PC-3 (cell line): ENCODE measurements around the gene TYMS. TPM values are rescaled to one million over a fixed set of nuclear protein-coding genes. Genes with fewer than 3 reads are reported as not detected.

Experiments used
- ATAC-seq: fragments of 200-7000 bp; cut with Tn5 transposase; 2 replicates; pipeline ENCODE4 v1.9.1; 2020; ENCODE audit warnings: mild to moderate bottlenecking, moderate library complexity
- BruUV-seq: library from RNA; stranded (reverse); fragments of 400-500 nt; replicated peaks from 2 replicates; lab custom pipeline; 2021; lab: Mats Ljungman, UMichigan
- CTCF ChIA-PET: fragments of 300-600 bp; sonication (Branson Sonifier 250); formaldehyde crosslinking; loops from one replicate; lab custom pipeline; 2022; ENCODE audit warnings: antibody characterized with exemption; lab: Charles Lee
- POLR2A ChIA-PET: fragments of 300-600 bp; sonication (Branson Sonifier 250); formaldehyde crosslinking; loops from one replicate; lab custom pipeline; 2022; ENCODE audit warnings: antibody characterized with exemption; ENCODE audit not compliant: unreplicated experiment; lab: Charles Lee
- DNase-seq: peaks from one replicate; pipeline ENCODE4 v3.0.0-alpha.2; 2015
- H2AFZ ChIP-seq: fragments of 300-600 bp; sonication (generic); 2 replicates; pipeline ENCODE4 v1.6.0; 2016; ENCODE audit warnings: antibody characterized with exemption, low read length
- H3F3A ChIP-seq: fragments of 300-600 bp; sonication (generic); one replicate; pipeline ENCODE4 v1.6.0; 2017; ENCODE audit warnings: antibody characterized with exemption, low read length, control low read depth, mild to moderate bottlenecking; ENCODE audit not compliant: unreplicated experiment
- H3K27ac ChIP-seq: fragments of 300-600 bp; sonication (generic); 2 replicates; pipeline ENCODE4 v1.5.1; 2016; ENCODE audit warnings: mild to moderate bottlenecking, low read length
- H3K27me3 ChIP-seq: fragments of 300-600 bp; sonication (generic); 2 replicates; pipeline ENCODE4 v1.6.1; 2016; ENCODE audit warnings: low read length, mixed read lengths
- H3K36me3 ChIP-seq: fragments of 300-600 bp; sonication (generic); 2 replicates; pipeline ENCODE4 v1.6.1; 2016; ENCODE audit warnings: low read depth, mixed run types, low read length, mixed read lengths
- H3K4me1 ChIP-seq: fragments of 300-600 bp; sonication (generic); 2 replicates; pipeline ENCODE4 v1.5.1; 2016; ENCODE audit warnings: low read length; ENCODE audit not compliant: insufficient read depth
- H3K4me2 ChIP-seq: fragments of 300-600 bp; sonication (generic); 2 replicates; pipeline ENCODE4 v1.6.0; 2016; ENCODE audit warnings: low read length
- H3K4me3 ChIP-seq: fragments of 300-600 bp; sonication (generic); 2 replicates; pipeline ENCODE4 v1.5.1; 2016; ENCODE audit warnings: mild to moderate bottlenecking, low read length, mixed read lengths
- H3K79me2 ChIP-seq: fragments of 300-600 bp; sonication (generic); 2 replicates; pipeline ENCODE4 v1.6.1; 2017; ENCODE audit warnings: low read length, mixed read lengths
- H3K9ac ChIP-seq: fragments of 300-600 bp; sonication (generic); 2 replicates; pipeline ENCODE4 v1.6.0; 2016; ENCODE audit warnings: mild to moderate bottlenecking, low read length
- H3K9me2 ChIP-seq: fragments of 300-600 bp; sonication (generic); replicated peaks from 2 replicates; pipeline ENCODE4 v1.6.1; 2016; ENCODE audit warnings: mixed run types, low read length, mixed read lengths
- H3K9me3 ChIP-seq: fragments of 300-600 bp; sonication (generic); 2 replicates; pipeline ENCODE4 v1.6.1; 2016; ENCODE audit warnings: low read length, mixed read lengths
- H4K20me1 ChIP-seq: fragments of 300-600 bp; sonication (generic); 2 replicates; pipeline ENCODE4 v1.6.1; 2016; ENCODE audit warnings: low read length, mixed read lengths
- CTCF ChIP-seq: fragments of 300-600 bp; sonication (generic); conservative IDR thresholded peaks from 2 replicates; pipeline ENCODE4 v1.5.1; 2017; ENCODE audit warnings: antibody characterized with exemption, low read depth, mild to moderate bottlenecking, low read length
- EZH2 ChIP-seq: fragments of 300-600 bp; sonication (generic); IDR thresholded peaks from one replicate; pipeline ENCODE4 v1.6.1; 2017; ENCODE audit warnings: antibody characterized with exemption, mild to moderate bottlenecking, low read length; ENCODE audit not compliant: unreplicated experiment
- EZH2phosphoT487 ChIP-seq: fragments of 300-600 bp; sonication (generic); IDR thresholded peaks from 2 replicates; pipeline ENCODE4 v1.6.1; 2018; ENCODE audit warnings: mild to moderate bottlenecking, antibody characterized with exemption, low read length, borderline replicate concordance
- intact Hi-C: fragments of 100-400 bp; cut with micrococcal nuclease; formaldehyde crosslinking; loops from 2 replicates; pipeline ENCODE4 v1.9.0; 2023
- total RNA-seq: library from RNA; depleted of rRNA; stranded (reverse); fragments of >200 nt; gene quantifications from 2 replicates; pipeline ENCODE4 v1.2.3, GENCODE V29; 2014

TYMS gene
- total RNA-seq, 1 experiment from 2014 or later, result 63.2 TPM

GRCh38 chr18:703213-703967 lies 45.9 kb downstream of the TYMS start:
- H3K4me3 ChIP-seq, result peak overlapping the region; percentile 53
- H3F3A ChIP-seq, result peaks cover 10% of the 10 kb centered on the region
- ChIA-PET POLR2A (interaction anchor here (0.5 to 1.0 kb wide), 4 partner anchors 9 to 79 kb away, joined by 3 to 9 read pairs (median 4); no protein-coding TSS in a partner anchor), CTCF (interaction anchor here (0.6 to 2.1 kb wide), 6 partner anchors 9 to 129 kb away, joined by 3 to 13 read pairs (median 4); partner anchors contain the start of gene ENOSF1)
- H3K27ac ChIP-seq, result peak overlapping the region; percentile 99
- TF ChIP-seq CTCF (no peak), EZH2phosphoT487 (no peak), EZH2 (no peak)
- H3K79me2 ChIP-seq, result peaks cover 20% of the 10 kb centered on the region
- H2AFZ ChIP-seq, result no peak overlapping the region
- no peaks in the 10 kb centered on the region for H3K9me3 ChIP-seq
- no peaks in the 10 kb centered on the region; the same call in 1 of the 2 replicates for H4K20me1 ChIP-seq
- H3K9ac ChIP-seq, result peak overlapping the region; percentile 86
- no peaks in the 10 kb centered on the region for H3K9me2 ChIP-seq
- peaks cover 13% of the 10 kb centered on the region for H3K36me3 ChIP-seq
- no peaks in the 10 kb centered on the region for H3K27me3 ChIP-seq
- peak overlapping the region; percentile 82 for H3K4me2 ChIP-seq
- peaks cover 42% of the 10 kb centered on the region for H3K4me1 ChIP-seq
- ATAC-seq (peak; percentile 93), DNase-seq (peak; percentile 92)
- intact Hi-C loops, result loop anchor here (1.0 to 10.0 kb wide), 3 partner anchors 8 to 49 kb away; partner anchors contain the start of gene TYMS
- BruUV-seq, result no TSS peak

- intact Hi-C loops, result loop anchor here (10.0 kb wide), 1 partner anchor 52 kb away; the partner anchor contains the start of gene TYMS
- H3K9me3 ChIP-seq, result no peaks in the 10 kb centered on the region
- no TSS peak for BruUV-seq
- no peak overlapping the region for H3K9ac ChIP-seq
- H3K9me2 ChIP-seq, result no peaks in the 10 kb centered on the region
- H3K27me3 ChIP-seq, result no peaks in the 10 kb centered on the region
- peaks cover 40% of the 10 kb centered on the region for H3K79me2 ChIP-seq
- ChIA-PET POLR2A (no interaction called here), CTCF (no interaction called here)
- no peak overlapping the region for H3K4me3 ChIP-seq
- H3K4me1 ChIP-seq, result peaks cover 35% of the 10 kb centered on the region
- H4K20me1 ChIP-seq, result no peaks in the 10 kb centered on the region; the same call in 1 of the 2 replicates
- ATAC-seq (no peak), DNase-seq (no peak)
- H3K4me2 ChIP-seq, result no peak overlapping the region
- peaks cover 8% of the 10 kb centered on the region for H3K36me3 ChIP-seq
- peaks cover 10% of the 10 kb centered on the region for H3F3A ChIP-seq
- H2AFZ ChIP-seq, result no peak overlapping the region
- TF ChIP-seq EZH2phosphoT487 (no peak), CTCF (no peak), EZH2 (no peak)
- H3K27ac ChIP-seq, result no peak overlapping the region
Observed at GRCh38 chr18:706405-706804, 49.0 kb downstream of the TYMS start.
